ENCODE results near the gene ROR1.
A peak's percentile ranks its signal among the peaks of the same experiment; 100 is the strongest.
"Not testable (repeated sequence)": the region's sequence is repeated elsewhere in the genome, so short reads cannot be mapped to it uniquely, and the experiment has no call there.

Gene ROR1

GRCh38 chr1:63817700-63818099 is 43.9 kb downstream of the ROR1 start:
- no peak for TF ChIP-seq FOXP2 (optimal IDR thresholded peaks at IDR 0.05; ENCODE audit: control extremely low read depth, extremely low read length, insufficient read depth)
- TF ChIP-seq POLR2AphosphoS5 (IDR thresholded peaks at IDR 0.05; ENCODE audit: borderline replicate concordance, low read depth, low read length), result no peak
- TF ChIP-seq EZH2 (IDR thresholded peaks at IDR 0.05), result no peak
- Histone ChIP-seq H3K27ac (peak overlapping the region; percentile 90), H3K9ac (ENCODE audit: insufficient read length) (no peak overlapping the region), H3K36me3 (ENCODE audit: insufficient read depth, low read length) (no peaks in the 10 kb centered on the region), H3K9me3 (ENCODE audit: low read depth, low read length) (no peaks in the 10 kb centered on the region), H3K4me3 (peak overlapping the region; percentile 68)
- no peak for DNase-seq (ENCODE audit: low read depth, low spot score)

- no peak for DNase-seq (ENCODE audit: low read depth, low spot score)
- TF ChIP-seq POLR2AphosphoS5 (IDR thresholded peaks at IDR 0.05; ENCODE audit: borderline replicate concordance, low read depth, low read length), result no peak
- TF ChIP-seq EZH2 (IDR thresholded peaks at IDR 0.05), result no peak
- no peak for TF ChIP-seq FOXP2 (optimal IDR thresholded peaks at IDR 0.05; ENCODE audit: control extremely low read depth, extremely low read length, insufficient read depth)
- H3K4me3 ChIP-seq, result no peak overlapping the region
- no peaks in the 10 kb centered on the region for H3K9me3 ChIP-seq (ENCODE audit: low read depth, low read length)
- no peak overlapping the region for H3K27ac ChIP-seq
- H3K36me3 ChIP-seq (ENCODE audit: insufficient read depth, low read length), result no peaks in the 10 kb centered on the region
- no peak overlapping the region for H3K9ac ChIP-seq (ENCODE audit: insufficient read length)
These were observed 44.9 kb downstream of the ROR1 start for GRCh38 chr1:63818567-63819325.

- TF ChIP-seq EZH2 (IDR thresholded peaks at IDR 0.05), result no peak
- TF ChIP-seq POLR2AphosphoS5 (IDR thresholded peaks at IDR 0.05; ENCODE audit: borderline replicate concordance, low read depth, low read length), result no peak
- TF ChIP-seq FOXP2 (optimal IDR thresholded peaks at IDR 0.05; ENCODE audit: control extremely low read depth, extremely low read length, insufficient read depth), result no peak
- H3K9me3 ChIP-seq (ENCODE audit: low read depth, low read length), result no peaks in the 10 kb centered on the region
- no peak overlapping the region for H3K27ac ChIP-seq
- no peaks in the 10 kb centered on the region for H3K36me3 ChIP-seq (ENCODE audit: insufficient read depth, low read length)
- DNase-seq (ENCODE audit: low read depth, low spot score), result no peak
- H3K9ac ChIP-seq (ENCODE audit: insufficient read length), result no peak overlapping the region
- no peak overlapping the region for H3K4me3 ChIP-seq
These were observed 46.0 kb downstream of the ROR1 start for GRCh38 chr1:63819795-63820194.

- DNase-seq (ENCODE audit: low read depth, low spot score), result no peak
- Histone ChIP-seq H3K9ac (ENCODE audit: insufficient read length) (no peak overlapping the region), H3K4me3 (no peak overlapping the region), H3K36me3 (ENCODE audit: insufficient read depth, low read length) (no peaks in the 10 kb centered on the region), H3K9me3 (ENCODE audit: low read depth, low read length) (no peaks in the 10 kb centered on the region), H3K27ac (no peak overlapping the region)
- TF ChIP-seq FOXP2 (optimal IDR thresholded peaks at IDR 0.05; ENCODE audit: control extremely low read depth, extremely low read length, insufficient read depth) (no peak), POLR2AphosphoS5 (IDR thresholded peaks at IDR 0.05; ENCODE audit: borderline replicate concordance, low read depth, low read length) (no peak), EZH2 (IDR thresholded peaks at IDR 0.05) (no peak)
These were observed 47.5 kb downstream of the ROR1 start for GRCh38 chr1:63821091-63822005.

GRCh38 chr1:63822540-63822939 is 48.7 kb downstream of the ROR1 start:
- H3K4me3 ChIP-seq, result no peak overlapping the region
- H3K27ac ChIP-seq, result no peak overlapping the region
- no peak overlapping the region for H3K9ac ChIP-seq (ENCODE audit: insufficient read length)
- TF ChIP-seq FOXP2 (optimal IDR thresholded peaks at IDR 0.05; ENCODE audit: control extremely low read depth, extremely low read length, insufficient read depth) (no peak), EZH2 (IDR thresholded peaks at IDR 0.05) (no peak), POLR2AphosphoS5 (IDR thresholded peaks at IDR 0.05; ENCODE audit: borderline replicate concordance, low read depth, low read length) (no peak)
- no peaks in the 10 kb centered on the region for H3K9me3 ChIP-seq (ENCODE audit: low read depth, low read length)
- DNase-seq (ENCODE audit: low read depth, low spot score), result no peak
- H3K36me3 ChIP-seq (ENCODE audit: insufficient read depth, low read length), result no peaks in the 10 kb centered on the region

- H3K9me3 ChIP-seq (ENCODE audit: low read depth, low read length), result no peaks in the 10 kb centered on the region
These were observed 50.6 kb downstream of the ROR1 start for GRCh38 chr1:63824451-63824850.

GRCh38 chr1:63825111-63825510 is 51.3 kb downstream of the ROR1 start:
- Histone ChIP-seq H3K9ac (ENCODE audit: insufficient read length) (no peak overlapping the region), H3K9me3 (ENCODE audit: low read depth, low read length) (no peaks in the 10 kb centered on the region), H3K27ac (no peak overlapping the region), H3K4me3 (no peak overlapping the region), H3K36me3 (ENCODE audit: insufficient read depth, low read length) (no peaks in the 10 kb centered on the region)
- TF ChIP-seq EZH2 (IDR thresholded peaks at IDR 0.05) (no peak), POLR2AphosphoS5 (IDR thresholded peaks at IDR 0.05; ENCODE audit: borderline replicate concordance, low read depth, low read length) (no peak), FOXP2 (optimal IDR thresholded peaks at IDR 0.05; ENCODE audit: control extremely low read depth, extremely low read length, insufficient read depth) (no peak)
- no peak for DNase-seq (ENCODE audit: low read depth, low spot score)

More at GRCh38 chr1:63824451-63824850, 50.6 kb downstream of the ROR1 start:
- no peak for DNase-seq (ENCODE audit: low read depth, low spot score)
- no peak overlapping the region for H3K9ac ChIP-seq (ENCODE audit: insufficient read length)
- no peak overlapping the region for H3K4me3 ChIP-seq
- TF ChIP-seq EZH2 (IDR thresholded peaks at IDR 0.05) (no peak), FOXP2 (optimal IDR thresholded peaks at IDR 0.05; ENCODE audit: control extremely low read depth, extremely low read length, insufficient read depth) (no peak), POLR2AphosphoS5 (IDR thresholded peaks at IDR 0.05; ENCODE audit: borderline replicate concordance, low read depth, low read length) (no peak)
- H3K27ac ChIP-seq, result peak overlapping the region; percentile 74; the same call in 1 of the 2 replicates
- H3K36me3 ChIP-seq (ENCODE audit: insufficient read depth, low read length), result no peaks in the 10 kb centered on the region

GRCh38 chr1:63826246-63826861 is 52.5 kb downstream of the ROR1 start:
- not testable (repeated sequence) for H3K9ac ChIP-seq (ENCODE audit: insufficient read length); H3K9me3 ChIP-seq (ENCODE audit: low read depth, low read length); H3K27ac ChIP-seq; DNase-seq (ENCODE audit: low read depth, low spot score); H3K4me3 ChIP-seq; H3K36me3 ChIP-seq (ENCODE audit: insufficient read depth, low read length)

All from SK-N-MC (cell line).